ENCODE results near the gene MAN1B1.
A peak's percentile ranks its signal among the peaks of the same experiment; 100 is the strongest.

DNA sequence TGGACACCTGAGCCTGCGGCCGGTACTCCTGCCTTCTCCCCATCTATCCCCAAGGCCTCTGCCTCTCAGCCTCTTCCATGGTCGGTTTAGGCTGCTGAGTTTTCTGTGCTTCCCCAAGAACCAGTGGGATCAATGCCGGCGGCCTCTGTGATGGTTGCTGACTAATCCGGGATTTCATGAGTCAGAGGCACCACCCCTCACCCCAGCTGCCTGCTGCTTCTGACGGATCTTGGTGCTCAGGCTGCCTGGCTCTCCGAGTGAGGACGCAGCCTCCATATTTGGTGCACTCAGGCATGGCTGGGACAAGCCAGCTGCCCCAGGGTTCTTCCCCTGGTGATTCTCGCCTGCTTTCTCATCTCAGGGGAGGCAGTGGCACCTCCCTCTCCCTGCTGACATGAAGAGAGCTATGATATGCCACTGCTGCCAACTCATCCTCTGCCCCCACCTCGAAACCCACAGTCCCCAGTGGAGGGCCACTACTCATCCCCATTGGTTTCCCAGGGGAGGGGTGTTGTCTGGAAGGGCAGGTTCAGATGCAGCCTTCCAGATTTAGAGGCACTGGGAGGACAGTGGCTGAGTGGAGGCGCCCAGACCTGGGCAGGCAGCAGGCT lies 3.3 kb upstream of the MAN1B1 start:
- TF ChIP-seq, protein P1, sequence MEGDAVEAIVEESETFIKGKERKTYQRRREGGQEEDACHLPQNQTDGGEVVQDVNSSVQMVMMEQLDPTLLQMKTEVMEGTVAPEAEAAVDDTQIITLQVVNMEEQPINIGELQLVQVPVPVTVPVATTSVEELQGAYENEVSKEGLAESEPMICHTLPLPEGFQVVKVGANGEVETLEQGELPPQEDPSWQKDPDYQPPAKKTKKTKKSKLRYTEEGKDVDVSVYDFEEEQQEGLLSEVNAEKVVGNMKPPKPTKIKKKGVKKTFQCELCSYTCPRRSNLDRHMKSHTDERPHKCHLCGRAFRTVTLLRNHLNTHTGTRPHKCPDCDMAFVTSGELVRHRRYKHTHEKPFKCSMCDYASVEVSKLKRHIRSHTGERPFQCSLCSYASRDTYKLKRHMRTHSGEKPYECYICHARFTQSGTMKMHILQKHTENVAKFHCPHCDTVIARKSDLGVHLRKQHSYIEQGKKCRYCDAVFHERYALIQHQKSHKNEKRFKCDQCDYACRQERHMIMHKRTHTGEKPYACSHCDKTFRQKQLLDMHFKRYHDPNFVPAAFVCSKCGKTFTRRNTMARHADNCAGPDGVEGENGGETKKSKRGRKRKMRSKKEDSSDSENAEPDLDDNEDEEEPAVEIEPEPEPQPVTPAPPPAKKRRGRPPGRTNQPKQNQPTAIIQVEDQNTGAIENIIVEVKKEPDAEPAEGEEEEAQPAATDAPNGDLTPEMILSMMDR (IDR thresholded peaks at IDR 0.05) = no peak
- TF ChIP-seq POLR2AphosphoS5 (IDR thresholded peaks at IDR 0.05; ENCODE audit: low read depth, low read length) (no peak), SIN3A (IDR thresholded peaks at IDR 0.05; ENCODE audit: borderline replicate concordance, insufficient read depth, low read depth, low read length) (no peak), TCF7L2 (IDR thresholded peaks at IDR 0.05; ENCODE audit: low read depth, low read length) (peak; percentile 95)
- TF ChIP-seq, protein P2, sequence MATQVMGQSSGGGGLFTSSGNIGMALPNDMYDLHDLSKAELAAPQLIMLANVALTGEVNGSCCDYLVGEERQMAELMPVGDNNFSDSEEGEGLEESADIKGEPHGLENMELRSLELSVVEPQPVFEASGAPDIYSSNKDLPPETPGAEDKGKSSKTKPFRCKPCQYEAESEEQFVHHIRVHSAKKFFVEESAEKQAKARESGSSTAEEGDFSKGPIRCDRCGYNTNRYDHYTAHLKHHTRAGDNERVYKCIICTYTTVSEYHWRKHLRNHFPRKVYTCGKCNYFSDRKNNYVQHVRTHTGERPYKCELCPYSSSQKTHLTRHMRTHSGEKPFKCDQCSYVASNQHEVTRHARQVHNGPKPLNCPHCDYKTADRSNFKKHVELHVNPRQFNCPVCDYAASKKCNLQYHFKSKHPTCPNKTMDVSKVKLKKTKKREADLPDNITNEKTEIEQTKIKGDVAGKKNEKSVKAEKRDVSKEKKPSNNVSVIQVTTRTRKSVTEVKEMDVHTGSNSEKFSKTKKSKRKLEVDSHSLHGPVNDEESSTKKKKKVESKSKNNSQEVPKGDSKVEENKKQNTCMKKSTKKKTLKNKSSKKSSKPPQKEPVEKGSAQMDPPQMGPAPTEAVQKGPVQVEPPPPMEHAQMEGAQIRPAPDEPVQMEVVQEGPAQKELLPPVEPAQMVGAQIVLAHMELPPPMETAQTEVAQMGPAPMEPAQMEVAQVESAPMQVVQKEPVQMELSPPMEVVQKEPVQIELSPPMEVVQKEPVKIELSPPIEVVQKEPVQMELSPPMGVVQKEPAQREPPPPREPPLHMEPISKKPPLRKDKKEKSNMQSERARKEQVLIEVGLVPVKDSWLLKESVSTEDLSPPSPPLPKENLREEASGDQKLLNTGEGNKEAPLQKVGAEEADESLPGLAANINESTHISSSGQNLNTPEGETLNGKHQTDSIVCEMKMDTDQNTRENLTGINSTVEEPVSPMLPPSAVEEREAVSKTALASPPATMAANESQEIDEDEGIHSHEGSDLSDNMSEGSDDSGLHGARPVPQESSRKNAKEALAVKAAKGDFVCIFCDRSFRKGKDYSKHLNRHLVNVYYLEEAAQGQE (IDR thresholded peaks at IDR 0.05; ENCODE audit: insufficient read depth in 1 of 2, low read depth in 2 of 2, low read length in 1 of 2) = no peak
